SK-N-SH (cell line): ENCODE measurements around the gene RRBP1. TPM values are rescaled to one million over a fixed set of nuclear protein-coding genes. Genes with fewer than 3 reads are reported as not detected.

ENCODE experiments used
- CTCF ChIA-PET: fragments of 300-600, 350-600 bp; formaldehyde crosslinking; extraction: SDS; loops from one replicate; lab custom pipeline; 2021; lab: Yijun Ruan, JAX
- POLR2A ChIA-PET: fragments of 350-600 bp; sonication (Branson Sonifier 250); formaldehyde crosslinking; extraction: SDS; loops from one replicate; lab custom pipeline; 2020; ENCODE audit warnings: antibody characterized with exemption, inconsistent platforms; lab: Yijun Ruan, JAX
- DNase-seq: peaks from one replicate; pipeline ENCODE4 v3.0.0; 2012
- H2AFZ ChIP-seq: fragments of 200-600 bp; sonication (generic); 2 replicates; pipeline ENCODE4 v1.8.1; 2016; ENCODE audit warnings: antibody characterized with exemption, mild to moderate bottlenecking, low read depth
- H3F3A ChIP-seq: fragments of 200-600 bp; sonication (generic); replicated peaks from 2 replicates; pipeline ENCODE3; 2016; ENCODE audit warnings: antibody characterized with exemption, mild to moderate bottlenecking; ENCODE audit not compliant: insufficient read depth
- H3K27ac ChIP-seq, 2 experiments: fragments of 200-500 bp in 1 of 2; fragments of 200-600 bp in 1 of 2; sonication (Bioruptor generic) in 1 of 2; sonication (generic), shearing (Covaris generic) in 1 of 2; 2 replicates each; pipeline versions ENCODE4 v1.5.1 to v1.6.1; 2014 to 2016; ENCODE audit warnings: low read depth in 2 of 2, inconsistent platforms in 1 of 2, low read length in 1 of 2, mild to moderate bottlenecking in 1 of 2, mixed read lengths in 1 of 2
- H3K27me3 ChIP-seq: fragments of 200-600 bp; sonication (generic), shearing (Covaris generic); 2 replicates; pipeline ENCODE4 v1.6.1; 2016; ENCODE audit warnings: mixed run types; ENCODE audit not compliant: insufficient read depth
- H3K36me3 ChIP-seq, 2 experiments: fragments of 200-500 bp in 1 of 2; fragments of 200-600 bp in 1 of 2; sonication (Bioruptor generic) in 1 of 2; sonication (generic) in 1 of 2; replicated peaks in 1 of 2; 2 replicates each; pipeline versions ENCODE3 to v1.5.1; 2014 to 2016; ENCODE audit warnings: low read length in 1 of 2, mild to moderate bottlenecking in 1 of 2; ENCODE audit not compliant: insufficient read depth in 2 of 2, control insufficient read depth in 1 of 2
- H3K4me1 ChIP-seq, 2 experiments: fragments of 200-500 bp in 1 of 2; fragments of 200-600 bp in 1 of 2; sonication (Bioruptor generic) in 1 of 2; sonication (generic), shearing (Covaris generic) in 1 of 2; 2 replicates each; pipeline versions ENCODE4 v1.5.1 to v1.6.1; 2014 to 2016; ENCODE audit warnings: low read depth in 1 of 2, low read length in 1 of 2, mixed run types in 1 of 2; ENCODE audit not compliant: insufficient read depth in 2 of 2, control insufficient read depth in 1 of 2
- H3K4me2 ChIP-seq: fragments of 200-600 bp; sonication (generic), shearing (Covaris generic); 2 replicates; pipeline ENCODE4 v1.6.1; 2017; ENCODE audit warnings: mixed run types
- H3K4me3 ChIP-seq, 2 experiments: fragments of 200-500 bp in 1 of 2; fragments of 200-600 bp in 1 of 2; sonication (Bioruptor generic) in 1 of 2; sonication (generic), shearing (Covaris generic) in 1 of 2; 2 replicates each; pipeline versions ENCODE4 v1.5.1 to v1.8.1; 2014 to 2016; ENCODE audit warnings: low read depth in 2 of 2, inconsistent platforms in 1 of 2, low read length in 1 of 2, mild to moderate bottlenecking in 1 of 2, mixed read lengths in 1 of 2, moderate library complexity in 1 of 2
- H3K79me2 ChIP-seq: fragments of 200-600 bp; sonication (generic); 2 replicates; pipeline ENCODE4 v1.8.1; 2017; ENCODE audit warnings: mild to moderate bottlenecking; ENCODE audit not compliant: insufficient read depth
- H3K9ac ChIP-seq: fragments of 200-600 bp; sonication (generic); 2 replicates; pipeline ENCODE4 v1.6.1; 2017; ENCODE audit warnings: mixed run types
- H3K9me2 ChIP-seq: fragments of 200-600 bp; sonication (generic); 2 replicates; pipeline ENCODE4 v1.6.1; 2017; ENCODE audit warnings: mixed run types
- H3K9me3 ChIP-seq: fragments of 200-600 bp; sonication (generic); 2 replicates; pipeline ENCODE4 v1.6.1; 2017; ENCODE audit warnings: mixed run types, mild to moderate bottlenecking, moderate library complexity
- H4K20me1 ChIP-seq: fragments of 200-600 bp; sonication (generic); 2 replicates; pipeline ENCODE4 v1.6.1; 2017; ENCODE audit warnings: mild to moderate bottlenecking, mixed run types; ENCODE audit not compliant: insufficient read depth
- EP300 ChIP-seq, 2 experiments: IDR thresholded peaks; 2 replicates each; pipeline versions ENCODE4 v1.4.0 to v1.6.1; 2012; ENCODE audit warnings: borderline replicate concordance in 1 of 2, low read depth in 1 of 2, low read length in 1 of 2
- GABPA ChIP-seq: IDR thresholded peaks from 2 replicates; pipeline ENCODE4 v1.4.0; 2012; ENCODE audit warnings: low read depth, mild to moderate bottlenecking
- IRF3 ChIP-seq: fragments of 150-350 bp; IDR thresholded peaks from 2 replicates; pipeline ENCODE4 v1.6.1; 2016; ENCODE audit warnings: mild to moderate bottlenecking, low read depth, low read length
- JUND ChIP-seq: IDR thresholded peaks from 2 replicates; pipeline ENCODE4 v1.4.0; 2012
- NRF1 ChIP-seq: IDR thresholded peaks from 2 replicates; pipeline ENCODE4 v1.6.1; 2012; ENCODE audit warnings: low read depth, mild to moderate bottlenecking, low read length
- RCOR1 ChIP-seq: fragments of 150-350 bp; IDR thresholded peaks from 2 replicates; pipeline ENCODE4 v1.6.1; 2017; ENCODE audit warnings: antibody characterized with exemption, low read length
- RXRA ChIP-seq: IDR thresholded peaks from 2 replicates; pipeline ENCODE4 v1.4.0; 2012; ENCODE audit warnings: low read depth, mild to moderate bottlenecking, borderline replicate concordance
- SIN3A ChIP-seq: IDR thresholded peaks from 2 replicates; pipeline ENCODE4 v1.6.1; 2012; ENCODE audit warnings: low read depth, mild to moderate bottlenecking, low read length, moderate library complexity, borderline replicate concordance
- TCF12 ChIP-seq: IDR thresholded peaks from 2 replicates; pipeline ENCODE4 v1.4.0; 2012
- YY1 ChIP-seq: IDR thresholded peaks from 2 replicates; pipeline ENCODE4 v1.4.0; 2012; ENCODE audit warnings: low read depth, mild to moderate bottlenecking
- WGBS: methylation state at CpG from one replicate; pipeline ENCODE4 v1.1.6; 2017; ENCODE audit warnings: low lambda C conversion rate; 5-methylcytosine and 5-hydroxymethylcytosine counted together
- polyA plus RNA-seq, 3 experiments: library from polyadenylated mRNA; depleted of rRNA; stranded (reverse); fragments of >200 nt; gene quantifications; 2 replicates each; pipeline ENCODE4 v1.2.3, GENCODE V29; 2012
- TF ChIP-seq, protein P1 (sequence below): IDR thresholded peaks from 2 replicates; pipeline ENCODE4; 2012
- TF ChIP-seq, protein P2 (sequence below): fragments of 150-350 bp; IDR thresholded peaks from 2 replicates; pipeline ENCODE4 v1.6.1; 2017; ENCODE audit warnings: antibody characterized with exemption, low read length, low read depth, borderline replicate concordance
- TF ChIP-seq, protein P3 (sequence below): IDR thresholded peaks from 2 replicates; pipeline ENCODE4 v1.4.0; 2012; ENCODE audit warnings: low read depth

Gene RRBP1
- polyA plus RNA-seq, 1 of the 3 experiments (the other 2 are of a cell fraction): 50.2 TPM

DNA sequence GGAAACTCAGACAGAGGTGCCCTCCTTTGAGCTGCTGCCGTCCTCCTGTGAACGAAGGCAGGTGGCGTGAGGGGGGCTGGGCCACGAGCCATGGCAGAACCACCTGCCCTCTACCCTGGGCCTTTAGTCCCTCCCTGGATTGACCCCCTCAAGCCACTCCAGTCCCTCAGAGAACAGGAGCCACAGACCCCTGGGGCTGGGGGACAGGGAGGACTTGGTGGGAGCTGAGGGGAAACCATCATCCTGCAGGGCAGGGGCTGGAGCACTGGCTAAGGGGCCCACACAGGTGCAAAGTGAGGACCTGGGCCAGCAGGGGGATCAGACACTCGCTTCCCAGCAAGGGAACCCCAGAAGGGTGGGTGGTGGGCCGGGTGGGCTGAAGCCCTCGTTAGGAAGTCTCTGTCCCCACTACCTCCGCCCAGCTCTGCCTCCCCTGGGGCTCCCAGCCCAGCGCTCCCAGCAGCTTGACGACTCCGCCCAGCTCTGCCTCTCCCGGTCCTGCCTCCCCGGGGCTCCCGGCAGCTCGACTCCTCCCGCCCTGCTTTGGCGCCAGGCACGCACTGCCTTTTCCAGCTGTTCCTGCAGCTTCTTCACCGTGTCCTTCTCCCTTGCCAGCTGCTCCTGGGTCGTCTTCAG, 67.7 kb downstream of the RRBP1 start:
- peak; percentile 14 for DNase-seq
- H3K36me3 ChIP-seq: peaks cover 0 to 37% of the 10 kb centered on the region in 2 experiments

GRCh38 chr20:17613328-17614175, 68.5 kb downstream of the RRBP1 start:
- POLR2A ChIA-PET: no interaction called here
- no peak overlapping the region for H3K9ac ChIP-seq
- 91% methylated on average over 40 of the region's 40 CpGs for WGBS
- peaks cover 3 to 33% of the 10 kb centered on the region in 2 experiments for H3K36me3 ChIP-seq
- peaks cover 19% of the 10 kb centered on the region; the same call in 1 of the 2 replicates for H4K20me1 ChIP-seq
- H3K27ac ChIP-seq: peak overlapping the region in 1 of 2 experiments; percentile 27; a peak in 1 of 4 replicates
- H3K9me3 ChIP-seq: no peaks in the 10 kb centered on the region
- H3K79me2 ChIP-seq: no peaks in the 10 kb centered on the region
- H3K9me2 ChIP-seq: no peaks in the 10 kb centered on the region
- no peak overlapping the region for H2AFZ ChIP-seq
- no peak overlapping the region for H3K4me3 ChIP-seq
- TF ChIP-seq EP300 (IDR thresholded peaks at IDR 0.05; ENCODE audit: borderline replicate concordance in 1 of 2, low read depth in 1 of 2, low read length in 1 of 2) (no peak), YY1 (no peak), GABPA (no peak), RXRA (no peak)
- TF ChIP-seq, protein P1, sequence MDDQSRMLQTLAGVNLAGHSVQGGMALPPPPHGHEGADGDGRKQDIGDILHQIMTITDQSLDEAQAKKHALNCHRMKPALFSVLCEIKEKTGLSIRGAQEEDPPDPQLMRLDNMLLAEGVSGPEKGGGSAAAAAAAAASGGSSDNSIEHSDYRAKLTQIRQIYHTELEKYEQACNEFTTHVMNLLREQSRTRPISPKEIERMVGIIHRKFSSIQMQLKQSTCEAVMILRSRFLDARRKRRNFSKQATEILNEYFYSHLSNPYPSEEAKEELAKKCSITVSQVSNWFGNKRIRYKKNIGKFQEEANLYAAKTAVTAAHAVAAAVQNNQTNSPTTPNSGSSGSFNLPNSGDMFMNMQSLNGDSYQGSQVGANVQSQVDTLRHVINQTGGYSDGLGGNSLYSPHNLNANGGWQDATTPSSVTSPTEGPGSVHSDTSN: no peak
- H3K27me3 ChIP-seq: no peaks in the 10 kb centered on the region
- DNase-seq: peak; percentile 9
- CTCF ChIA-PET: interaction anchor here (0.6 to 8.7 kb wide), 5 partner anchors 68 to 400 kb away, joined by 3 to 96 read pairs (median 3); partner anchors contain the start of gene RRBP1
- H3F3A ChIP-seq: peaks cover 14% of the 10 kb centered on the region
- H3K4me2 ChIP-seq: no peak overlapping the region
- H3K4me1 ChIP-seq: no peaks in the 10 kb centered on the region

More for the DNA sequence above, 67.7 kb downstream of the RRBP1 start:
- Histone ChIP-seq H3K4me1 (no peaks in the 10 kb centered on the region), H3K27me3 (no peaks in the 10 kb centered on the region), H3K9ac (no peak overlapping the region), H2AFZ (no peak overlapping the region), H4K20me1 (peaks cover 19% of the 10 kb centered on the region; the same call in 1 of the 2 replicates), H3F3A (peaks cover 14% of the 10 kb centered on the region), H3K9me3 (no peaks in the 10 kb centered on the region), H3K9me2 (no peaks in the 10 kb centered on the region), H3K27ac (no peak overlapping the region), H3K4me3 (no peak overlapping the region), H3K79me2 (no peaks in the 10 kb centered on the region), H3K4me2 (no peak overlapping the region)
- CTCF ChIA-PET: interaction anchor here (1.0 to 8.7 kb wide), 2 partner anchors 77 to 399 kb away, joined by 3 to 96 read pairs; no protein-coding TSS in a partner anchor
- POLR2A ChIA-PET: no interaction called here
- WGBS: 82% methylated on average over 12 of the region's 20 CpGs
- TF ChIP-seq JUND (no peak), NRF1 (no peak), IRF3 (no peak), RCOR1 (no peak), TCF12 (no peak), YY1 (no peak), SIN3A (no peak)
- TF ChIP-seq, protein P2, sequence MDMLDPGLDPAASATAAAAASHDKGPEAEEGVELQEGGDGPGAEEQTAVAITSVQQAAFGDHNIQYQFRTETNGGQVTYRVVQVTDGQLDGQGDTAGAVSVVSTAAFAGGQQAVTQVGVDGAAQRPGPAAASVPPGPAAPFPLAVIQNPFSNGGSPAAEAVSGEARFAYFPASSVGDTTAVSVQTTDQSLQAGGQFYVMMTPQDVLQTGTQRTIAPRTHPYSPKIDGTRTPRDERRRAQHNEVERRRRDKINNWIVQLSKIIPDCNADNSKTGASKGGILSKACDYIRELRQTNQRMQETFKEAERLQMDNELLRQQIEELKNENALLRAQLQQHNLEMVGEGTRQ: no peak
- TF ChIP-seq, protein P3, sequence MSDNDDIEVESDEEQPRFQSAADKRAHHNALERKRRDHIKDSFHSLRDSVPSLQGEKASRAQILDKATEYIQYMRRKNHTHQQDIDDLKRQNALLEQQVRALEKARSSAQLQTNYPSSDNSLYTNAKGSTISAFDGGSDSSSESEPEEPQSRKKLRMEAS: no peak
